Pancreas (tissue), 10 donors: ENCODE results near the gene RNF224. TPM values are rescaled to one million over a fixed set of nuclear protein-coding genes. Genes with fewer than 3 reads are reported as not detected.

Source experiments
- ATAC-seq, 4 donors: fragments of 200-7000 bp; cut with Tn5 transposase; one replicate each; pipeline versions ENCODE4 v1.8.0 to v1.9.1; 2020; ENCODE audit warnings: mild to moderate bottlenecking in 4 of 4, moderate library complexity in 4 of 4
- DNase-seq, 6 donors: peaks; one replicate each; pipeline ENCODE4 v3.0.0-alpha.2; 2020
- FAIRE-seq: peaks from 2 replicates; lab custom pipeline; 2012; peaks lifted over from hg19 to GRCh38; lab: Jason Lieb, UNC
- H3K27ac ChIP-seq, 4 donors: fragments of 200-600 bp; sonication (generic); 1 replicate in 3 of 4; 2 replicates in 1 of 4; pipeline versions ENCODE4 v1.5.0 to v1.8.0; 2020
- H3K27me3 ChIP-seq, 4 donors: fragments of 200-600 bp; one replicate each; pipeline ENCODE4 v1.8.0; 2021
- H3K36me3 ChIP-seq, 3 donors: fragments of 200-600 bp; sonication (generic) in 1 of 3; one replicate each; pipeline versions ENCODE4 v1.5.0 to v1.8.0; 2020 to 2021
- H3K4me1 ChIP-seq, 3 donors: fragments of 200-600 bp; one replicate each; pipeline ENCODE4 v1.8.0; 2021
- H3K4me3 ChIP-seq, 4 donors: fragments of 200-600 bp; sonication (generic) in 2 of 4; one replicate each; pipeline versions ENCODE4 v1.5.0 to v1.8.0; 2020 to 2021
- H3K9me3 ChIP-seq, 4 donors: fragments of 200-600 bp; one replicate each; pipeline ENCODE4 v1.8.0; 2021
- WGBS, 2 donors: extraction: QIAGEN DNeasy Blood & Tissue Kit; methylation state at CpG; one replicate each; pipeline ENCODE4 v1.1.7; 2013; 5-methylcytosine and 5-hydroxymethylcytosine counted together
- intact Hi-C, 3 donors: fragments of 100-400 bp; cut with DNase I; formaldehyde crosslinking; loops; one replicate each; pipeline versions ENCODE4 v1.11.1 to v1.14.2; 2022
- polyA plus RNA-seq, 2 donors: library from polyadenylated mRNA; stranded (reverse); fragments of 200-250 nt; gene quantifications; one replicate each; pipeline ENCODE4 v1.2.3, GENCODE V29; 2013
- total RNA-seq, 6 donors: library from RNA; stranded (reverse); fragmentation: NEBNext Ultra II Directional in 4 of 6; extraction: Animal tissue kit (Norgen Biotek cat#: 25700) in 4 of 6; gene quantifications; one replicate each; pipeline versions ENCODE4 v1.2.1 to v1.2.4, GENCODE V29; 2021 to 2023
- TF ChIP-seq, protein P1 (sequence below), 4 donors: fragments of 200-600 bp; sonication (generic) in 3 of 4; IDR thresholded peaks; one replicate each; pipeline versions ENCODE4 v1.5.0 to v1.8.0; 2021; ENCODE audit warnings: antibody characterized with exemption in 4 of 4
- donor health status: healthy with polysubstance abuse.
- donor health status: DM: no; HTN: no; CAD: no; lungs with moderate emphysema.
- donor health status: DM: no; HTN: no; CAD: no.
- donor health status: control.
- donor health status: control.
- donor health status: Bipolar disorder and iron deficiency.
- donor health status: DM: yes; HTN: yes; CAD: no.
- donor health status: DM: no; HTN: no; CAD: no.
- donor health status: DM: no; HTN: no; CAD: no.
- donor health status: DM: yes; HTN: yes; CAD: no.

RNF224 gene
- total and polyA plus RNA-seq, 8 donors = 0.09 to 0.61 (median 0.61) TPM; not detected in 5

DNA sequence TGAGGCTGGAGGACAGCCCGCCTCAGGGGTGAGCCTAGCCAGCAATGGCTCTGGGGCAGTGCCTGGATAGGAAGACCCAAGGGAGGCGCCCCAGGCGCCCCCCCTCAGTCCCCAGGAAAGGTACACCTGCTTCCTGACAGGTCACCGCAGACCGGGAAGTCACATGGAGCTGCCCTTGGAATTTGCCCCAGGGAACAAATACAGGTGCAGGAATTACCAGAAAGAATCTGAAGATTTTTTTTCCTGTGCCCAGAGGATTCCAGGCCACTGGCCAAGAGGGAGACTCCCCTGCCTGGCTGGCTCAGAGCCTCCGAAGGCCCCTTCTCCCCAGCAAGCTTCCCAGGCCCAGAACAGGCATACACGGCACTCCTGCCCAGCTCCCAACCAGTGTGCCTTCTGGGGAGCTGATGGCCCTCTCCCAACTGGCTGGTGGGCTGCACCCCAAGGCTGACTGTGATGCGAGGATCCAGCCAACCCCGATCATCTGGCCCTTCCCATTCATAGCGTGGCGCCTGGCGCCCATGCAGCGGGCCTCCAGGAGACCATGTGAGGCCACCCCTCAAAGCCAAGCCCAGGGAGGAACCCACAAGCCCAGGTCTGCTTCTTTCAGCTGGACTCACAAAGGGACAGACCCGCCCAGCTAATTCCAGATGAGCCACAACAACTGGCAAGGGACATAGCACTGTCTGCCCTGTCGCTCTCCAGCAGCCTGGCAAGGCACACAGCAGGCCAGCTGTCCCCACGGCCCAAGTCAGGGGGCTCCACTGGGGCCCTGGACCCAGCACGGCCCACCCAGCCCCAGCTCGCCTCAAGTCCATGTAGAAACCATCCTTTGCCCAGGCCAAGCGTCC, 29.0 kb upstream of the RNF224 start:
- peak overlapping the region; percentile 48 to 80 (median 60) for H3K4me3 ChIP-seq
- no peaks in the 10 kb centered on the region for H3K27me3 ChIP-seq
- intact Hi-C loops = no loop called here
- DNase-seq (peak in 5 of 6 donors; percentile 86 to 96 (median 91)), FAIRE-seq (no peak), ATAC-seq (peak; percentile 35 to 59 (median 51))
- H3K9me3 ChIP-seq = no peaks in the 10 kb centered on the region
- WGBS, 2 donors = 17 to 20% methylated on average over 19 of the region's 19 CpGs
- TF ChIP-seq, protein P1, sequence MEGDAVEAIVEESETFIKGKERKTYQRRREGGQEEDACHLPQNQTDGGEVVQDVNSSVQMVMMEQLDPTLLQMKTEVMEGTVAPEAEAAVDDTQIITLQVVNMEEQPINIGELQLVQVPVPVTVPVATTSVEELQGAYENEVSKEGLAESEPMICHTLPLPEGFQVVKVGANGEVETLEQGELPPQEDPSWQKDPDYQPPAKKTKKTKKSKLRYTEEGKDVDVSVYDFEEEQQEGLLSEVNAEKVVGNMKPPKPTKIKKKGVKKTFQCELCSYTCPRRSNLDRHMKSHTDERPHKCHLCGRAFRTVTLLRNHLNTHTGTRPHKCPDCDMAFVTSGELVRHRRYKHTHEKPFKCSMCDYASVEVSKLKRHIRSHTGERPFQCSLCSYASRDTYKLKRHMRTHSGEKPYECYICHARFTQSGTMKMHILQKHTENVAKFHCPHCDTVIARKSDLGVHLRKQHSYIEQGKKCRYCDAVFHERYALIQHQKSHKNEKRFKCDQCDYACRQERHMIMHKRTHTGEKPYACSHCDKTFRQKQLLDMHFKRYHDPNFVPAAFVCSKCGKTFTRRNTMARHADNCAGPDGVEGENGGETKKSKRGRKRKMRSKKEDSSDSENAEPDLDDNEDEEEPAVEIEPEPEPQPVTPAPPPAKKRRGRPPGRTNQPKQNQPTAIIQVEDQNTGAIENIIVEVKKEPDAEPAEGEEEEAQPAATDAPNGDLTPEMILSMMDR (IDR thresholded peaks at IDR 0.05) = no peak
- H3K36me3 ChIP-seq = no peaks in the 10 kb centered on the region
- H3K4me1 ChIP-seq = peaks cover 13 to 35% (median 27%) of the 10 kb centered on the region in 3 donors
- H3K27ac ChIP-seq = peak overlapping the region; percentile 78 to 90 (median 83)

DNA sequence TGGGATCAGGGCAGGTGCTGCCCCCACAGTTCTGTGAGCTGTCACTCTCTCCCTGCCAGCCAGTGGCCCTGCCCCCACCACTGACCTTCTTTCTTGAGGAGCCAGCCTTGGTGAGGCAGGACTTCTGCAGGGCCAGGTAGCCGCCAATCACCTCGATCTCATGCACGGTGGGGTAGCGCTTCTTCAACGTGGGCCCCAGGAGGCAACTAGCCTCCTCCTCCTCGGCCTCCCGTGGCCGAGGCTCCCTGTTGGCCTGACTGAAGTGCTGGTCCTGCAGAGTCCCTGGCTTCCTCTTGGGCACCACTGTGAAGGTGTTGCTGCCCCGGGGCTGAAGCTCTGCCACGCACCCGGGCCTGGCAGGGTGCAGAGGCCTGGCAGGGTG, 28.4 kb upstream of the RNF224 start:
- WGBS, 2 donors = 17 to 23% methylated on average over 11 of the region's 11 CpGs
- Histone ChIP-seq H3K36me3 (no peaks in the 10 kb centered on the region), H3K27me3 (no peaks in the 10 kb centered on the region), H3K27ac (peak overlapping the region; percentile 78 to 90 (median 83)), H3K9me3 (no peaks in the 10 kb centered on the region), H3K4me3 (peak overlapping the region; percentile 48 to 80 (median 60)), H3K4me1 (peaks cover 14 to 36% (median 21%) of the 10 kb centered on the region in 3 donors)
- FAIRE-seq (no peak), ATAC-seq (peak; percentile 2 to 29 (median 11)), DNase-seq (peak in 4 of 6 donors; percentile 77 to 85 (median 81))
- TF ChIP-seq, protein P1 (IDR thresholded peaks at IDR 0.05) = no peak
- intact Hi-C loops = no loop called here

DNA sequence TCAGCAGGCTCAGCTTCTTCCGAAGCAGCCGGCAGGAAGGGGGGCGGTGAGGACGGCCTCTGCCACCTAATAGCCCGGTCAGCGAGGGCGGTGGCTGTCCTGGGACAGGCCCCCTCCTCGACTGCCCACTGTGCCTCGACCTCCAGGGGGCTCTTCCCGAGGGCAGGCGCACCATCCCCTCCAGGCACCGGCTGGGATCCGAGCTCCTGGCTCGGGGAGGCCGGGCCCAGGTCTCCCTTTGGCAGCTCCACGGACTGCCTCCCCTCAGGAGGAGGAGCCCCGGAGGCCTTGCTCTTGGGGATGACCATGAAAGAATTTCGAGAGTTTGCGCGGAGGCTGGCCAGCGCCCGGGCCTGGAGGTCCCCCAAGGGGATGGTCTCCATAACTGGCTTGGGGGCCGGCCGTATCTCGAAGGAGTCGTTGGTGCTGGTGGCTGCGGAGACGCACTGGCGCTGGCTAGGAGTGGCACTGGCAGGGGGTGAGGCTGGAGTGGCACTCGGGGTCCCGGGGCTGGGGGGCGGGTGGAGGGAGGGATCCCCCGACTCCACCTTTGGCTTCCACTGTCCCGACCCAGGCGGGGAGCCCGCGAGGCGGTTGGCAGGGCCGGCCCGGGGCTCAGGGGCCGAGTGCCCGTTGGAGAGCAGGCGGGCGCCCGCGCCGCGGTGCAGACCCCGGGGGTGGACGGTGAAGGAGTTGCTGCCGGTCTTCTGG, 27.7 kb upstream of the RNF224 start:
- H3K36me3 ChIP-seq = no peaks in the 10 kb centered on the region
- peaks cover 14 to 36% (median 21%) of the 10 kb centered on the region in 3 donors for H3K4me1 ChIP-seq
- H3K27ac ChIP-seq = peak overlapping the region; percentile 78 to 90 (median 83)
- H3K27me3 ChIP-seq = no peaks in the 10 kb centered on the region
- TF ChIP-seq, protein P1 (IDR thresholded peaks at IDR 0.05) = no peak
- DNase-seq (peak in 3 of 6 donors; percentile 45 to 89 (median 50)), ATAC-seq (no peak), FAIRE-seq (no peak)
- intact Hi-C loops = no loop called here
- no peaks in the 10 kb centered on the region for H3K9me3 ChIP-seq
- 4 to 5% methylated on average over 29 to 51 of the region's 51 CpGs for WGBS, 2 donors
- H3K4me3 ChIP-seq = peak overlapping the region; percentile 48 to 80 (median 60)

DNA sequence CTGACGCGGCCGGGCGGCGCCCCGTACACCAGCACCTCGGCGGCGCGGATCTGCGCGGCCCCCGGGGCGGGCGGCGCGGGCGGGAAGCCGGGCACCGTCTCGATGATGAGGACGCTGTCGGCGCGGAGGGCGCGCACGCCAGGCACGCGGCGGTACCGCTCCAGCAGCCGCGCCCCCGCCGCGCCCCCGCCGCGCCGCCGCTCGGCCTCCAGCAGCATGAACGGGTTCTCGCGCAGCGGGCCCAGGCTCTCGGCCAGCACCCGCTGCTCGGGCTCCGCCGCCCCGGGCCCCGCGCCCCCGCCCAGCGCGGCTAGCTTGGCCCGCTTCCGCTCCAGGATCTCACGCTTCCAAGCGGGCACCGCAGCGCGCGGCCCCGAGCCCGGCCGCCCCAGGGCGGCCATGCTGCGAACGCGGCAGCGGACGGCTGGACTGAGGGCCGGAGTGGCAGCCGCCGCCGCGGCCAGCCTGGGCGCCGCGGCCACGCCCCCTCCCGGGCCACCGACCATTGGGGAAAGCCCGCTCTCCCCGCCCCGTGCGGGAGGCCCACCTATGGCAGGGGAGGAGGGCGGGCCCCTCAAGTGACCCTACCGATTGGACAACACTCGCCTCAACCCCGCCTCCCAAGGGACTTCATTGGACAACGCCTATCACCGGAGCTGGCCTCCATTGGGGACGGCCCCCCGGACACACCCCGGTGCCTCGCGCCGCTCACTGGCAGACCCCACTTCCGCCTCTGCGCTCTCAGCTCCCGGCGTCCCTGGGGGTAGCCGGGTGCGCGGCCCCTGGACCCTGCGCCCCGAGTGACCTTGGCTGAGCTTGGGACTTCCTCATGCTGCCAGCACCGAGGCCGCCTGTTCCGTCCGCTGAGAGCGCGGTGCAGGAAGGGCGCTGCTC, 26.7 kb upstream of the RNF224 start, which contains the start of gene TPRN:
TPRN (minus strand) TSS at position 431 of the 894 bp plus-strand sequence; CDS start at position 401, 30 bp downstream.
- ATAC-seq (peak; percentile 75 to 89 (median 80)), DNase-seq (peak; percentile 98 to 100 (median 100)), FAIRE-seq (peak; percentile 20)
- intact Hi-C loops = no loop called here
- H3K4me1 ChIP-seq = peaks cover 12 to 33% (median 15%) of the 10 kb centered on the region in 3 donors
- peak within 1 kb of the TSS; percentile 48 to 80 (median 60) for H3K4me3 ChIP-seq
- H3K27ac ChIP-seq = peak within 1 kb of the TSS; percentile 83 to 90 (median 85)
- TF ChIP-seq, protein P1 (IDR thresholded peaks at IDR 0.05) = no peak
- H3K9me3 ChIP-seq = no peaks in the 10 kb centered on the region
- H3K36me3 ChIP-seq = no peaks in the 10 kb centered on the region
- 0 to 1% methylated on average over 72 to 118 of the region's 118 CpGs for WGBS, 2 donors
- H3K27me3 ChIP-seq = no peaks in the 10 kb centered on the region
